Subcutaneous abdominal adipose tissue (tissue), 5 donors: ENCODE data around the gene RIT2.
"Not testable (repeated sequence)": the region's sequence is repeated elsewhere in the genome, so short reads cannot be mapped to it uniquely, and the experiment has no call there.

Experiments used
- H3K27ac ChIP-seq: one replicate; pipeline ENCODE4 v1.7.0; 2013; ENCODE audit warnings: low read depth, mild to moderate bottlenecking, inconsistent platforms, low read length, moderate library complexity
- H3K27me3 ChIP-seq, 5 donors: one replicate each; pipeline ENCODE4 v1.7.0; 2013; ENCODE audit warnings: low read length in 5 of 5, inconsistent platforms in 1 of 5; ENCODE audit not compliant: control insufficient read depth in 5 of 5, insufficient read depth in 4 of 5
- H3K36me3 ChIP-seq, 5 donors: one replicate each; pipeline ENCODE4 v1.7.0; 2013; ENCODE audit warnings: low read length in 5 of 5; ENCODE audit not compliant: control insufficient read depth in 5 of 5, insufficient read depth in 5 of 5
- H3K4me1 ChIP-seq, 5 donors: one replicate each; pipeline ENCODE4 v1.7.0; 2013; ENCODE audit warnings: low read length in 5 of 5, mild to moderate bottlenecking in 3 of 5, moderate library complexity in 1 of 5; ENCODE audit not compliant: control insufficient read depth in 5 of 5, insufficient read depth in 5 of 5
- H3K4me3 ChIP-seq, 5 donors: one replicate each; pipeline ENCODE4 v1.7.0; 2013; ENCODE audit warnings: low read length in 5 of 5, low read depth in 1 of 5
- H3K9ac ChIP-seq, 5 donors: one replicate each; pipeline ENCODE4 v1.7.0; 2013; ENCODE audit warnings: low read length in 5 of 5, mild to moderate bottlenecking in 4 of 5, moderate library complexity in 3 of 5
- H3K9me3 ChIP-seq, 5 donors: one replicate each; pipeline ENCODE4 v1.7.0; 2013; ENCODE audit warnings: low read length in 5 of 5; ENCODE audit not compliant: control insufficient read depth in 5 of 5
- donor health status: healthy.
- donor health status: healthy.
- donor health status: healthy.
- donor health status: healthy.
- donor health status: healthy.

RIT2 gene

DNA sequence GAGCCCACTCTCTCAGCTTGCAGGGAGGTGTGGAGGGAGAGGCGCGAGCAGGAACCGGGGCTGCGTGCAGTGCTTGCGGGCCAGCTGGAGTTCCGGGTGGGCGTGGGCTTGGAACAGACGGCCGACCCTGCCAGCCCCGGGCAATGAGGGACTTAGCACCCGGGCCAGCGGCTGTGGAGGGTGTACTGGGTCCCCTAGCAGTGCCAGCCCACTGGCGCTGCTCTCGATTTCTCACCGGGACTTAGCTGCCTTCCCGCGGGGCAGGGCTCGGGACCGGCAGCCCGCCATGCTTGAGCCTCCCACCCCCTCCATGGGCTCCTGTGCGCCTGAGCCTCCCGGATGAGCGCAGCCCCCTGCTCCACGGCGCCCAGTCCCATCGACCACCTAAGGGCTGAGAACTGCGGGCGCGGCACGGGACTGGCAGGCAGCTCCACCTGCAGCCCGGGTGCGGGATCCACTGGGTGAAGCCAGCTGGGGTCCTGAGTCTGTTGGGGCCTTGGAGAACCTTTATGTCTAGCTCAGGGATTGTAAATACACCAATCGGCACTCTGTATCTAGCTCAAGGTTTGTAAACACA lies 320.2 kb downstream of the RIT2 start:
- not testable (repeated sequence) for H3K4me1 ChIP-seq, H3K4me3 ChIP-seq, H3K36me3 ChIP-seq, H3K9ac ChIP-seq, H3K27ac ChIP-seq, H3K27me3 ChIP-seq, H3K9me3 ChIP-seq

DNA sequence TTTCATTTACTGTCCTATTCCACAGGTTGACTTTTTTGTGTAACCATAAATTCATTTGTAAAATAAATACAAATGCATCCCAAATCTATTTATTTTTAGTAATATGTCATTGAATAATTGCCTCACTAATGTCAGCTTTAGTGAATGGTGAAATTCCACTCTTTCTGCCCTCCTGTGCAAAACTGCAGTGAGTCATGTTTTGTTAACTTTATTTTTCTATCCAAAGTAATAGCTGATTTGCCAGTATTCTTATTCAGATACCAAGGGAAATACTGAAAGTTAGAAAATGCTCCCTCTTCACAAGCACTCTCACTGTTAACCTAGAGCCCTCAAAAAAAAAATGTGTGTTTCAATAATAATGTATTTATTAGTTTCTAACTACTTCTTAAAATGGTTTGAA lies 322.8 kb downstream of the RIT2 start:
- no peaks in the 10 kb centered on the region for H3K9me3 ChIP-seq
- no peaks in the 10 kb centered on the region for H3K36me3 ChIP-seq
- H3K27me3 ChIP-seq = no peaks in the 10 kb centered on the region
- H3K4me1 ChIP-seq = no peaks in the 10 kb centered on the region
- no peak overlapping the region for H3K27ac ChIP-seq
- H3K9ac ChIP-seq = no peak overlapping the region
- H3K4me3 ChIP-seq = no peak overlapping the region

DNA sequence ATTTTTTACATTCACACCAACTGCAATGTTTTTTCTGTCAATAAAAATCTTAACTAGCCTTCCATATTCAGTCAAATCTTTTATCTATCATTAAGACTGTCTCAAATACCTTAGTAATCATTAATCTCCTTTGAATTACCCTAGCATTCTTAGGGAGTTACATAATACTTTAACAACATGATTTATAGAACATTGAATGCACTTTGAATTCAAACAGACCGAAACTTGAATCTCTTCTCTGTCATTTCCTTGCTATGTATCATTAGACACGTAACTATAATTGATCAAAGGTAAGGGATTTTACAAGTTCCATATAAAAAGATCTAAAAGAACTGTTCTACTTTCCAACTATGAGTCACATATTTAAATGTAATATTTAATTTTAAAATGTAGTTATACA lies 330.9 kb downstream of the RIT2 start:
- Histone ChIP-seq H3K4me1 (no peaks in the 10 kb centered on the region), H3K36me3 (no peaks in the 10 kb centered on the region), H3K9me3 (no peaks in the 10 kb centered on the region), H3K27me3 (no peaks in the 10 kb centered on the region), H3K9ac (no peak overlapping the region), H3K4me3 (no peak overlapping the region), H3K27ac (no peak overlapping the region)

DNA sequence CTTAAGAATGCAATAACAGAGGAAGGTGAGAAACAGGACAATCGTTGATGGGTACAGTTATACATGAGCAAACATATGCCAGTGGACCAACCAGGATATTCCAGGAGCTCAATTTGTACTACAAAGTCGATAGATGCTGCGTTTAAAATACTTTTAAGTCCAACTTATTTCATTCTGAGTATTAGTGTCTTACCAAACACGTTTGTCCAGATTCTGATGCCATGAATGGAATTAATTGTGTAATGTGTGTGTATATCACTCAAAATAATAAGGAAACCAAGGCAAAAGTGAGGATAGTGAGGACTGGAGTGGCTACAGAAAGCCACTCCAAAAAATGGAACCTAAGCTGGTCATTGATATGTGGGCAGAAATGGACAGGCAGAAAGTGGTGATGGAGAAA lies 332.6 kb downstream of the RIT2 start:
- Histone ChIP-seq H3K9me3 (no peaks in the 10 kb centered on the region), H3K9ac (no peak overlapping the region), H3K36me3 (no peaks in the 10 kb centered on the region), H3K4me3 (no peak overlapping the region), H3K27ac (no peak overlapping the region), H3K4me1 (no peaks in the 10 kb centered on the region), H3K27me3 (no peaks in the 10 kb centered on the region)

DNA sequence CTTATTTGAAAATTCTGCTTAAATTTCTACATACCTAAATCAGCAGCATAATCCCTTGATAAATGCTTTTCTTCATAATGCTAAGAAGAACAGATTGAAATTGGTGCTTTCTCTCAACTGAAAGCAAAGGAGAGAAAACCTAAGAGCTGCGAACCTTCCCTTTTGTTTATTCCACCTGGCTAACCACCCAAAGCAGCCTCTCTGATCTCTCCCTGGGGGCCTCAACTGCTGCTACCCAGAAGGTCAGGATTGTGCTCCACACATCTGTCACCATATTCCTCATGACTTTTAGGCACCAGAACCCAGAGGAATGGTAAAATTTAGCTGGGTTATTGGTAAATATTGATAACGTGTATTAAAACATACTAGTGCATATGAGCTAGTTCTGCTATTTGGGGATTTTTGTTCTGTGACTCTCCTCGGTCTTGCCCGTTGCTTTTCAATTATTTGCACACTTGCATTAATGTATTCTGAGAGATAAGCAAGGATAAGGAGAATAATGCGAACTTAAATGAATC lies 334.1 kb downstream of the RIT2 start:
- Histone ChIP-seq H3K4me1 (no peaks in the 10 kb centered on the region), H3K4me3 (no peak overlapping the region), H3K9ac (no peak overlapping the region), H3K27ac (no peak overlapping the region), H3K9me3 (no peaks in the 10 kb centered on the region), H3K36me3 (no peaks in the 10 kb centered on the region), H3K27me3 (no peaks in the 10 kb centered on the region)

DNA sequence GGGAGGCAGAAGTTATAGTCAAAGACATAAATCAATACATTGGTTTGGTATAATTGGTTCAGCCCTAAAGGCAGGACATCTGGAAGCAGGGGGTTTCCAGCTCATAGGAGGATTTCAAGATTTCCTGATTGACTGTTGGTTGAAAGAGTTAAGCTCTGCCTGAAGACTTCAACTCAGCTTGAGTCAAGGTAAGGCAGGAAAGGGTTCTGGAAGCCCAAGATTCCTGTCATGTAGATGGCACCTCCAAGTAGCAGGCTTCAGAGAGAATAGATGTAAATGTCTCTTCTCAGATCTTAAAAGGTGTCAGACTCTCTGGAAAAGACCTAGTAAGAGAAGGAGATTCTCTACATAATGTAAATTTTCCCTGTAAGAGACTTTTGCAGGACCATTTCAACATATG lies 335.3 kb downstream of the RIT2 start:
- H3K4me3 ChIP-seq = no peak overlapping the region
- no peaks in the 10 kb centered on the region for H3K4me1 ChIP-seq
- H3K27me3 ChIP-seq = no peaks in the 10 kb centered on the region
- H3K9ac ChIP-seq = no peak overlapping the region
- no peaks in the 10 kb centered on the region for H3K9me3 ChIP-seq
- H3K36me3 ChIP-seq = no peaks in the 10 kb centered on the region
- no peak overlapping the region for H3K27ac ChIP-seq

DNA sequence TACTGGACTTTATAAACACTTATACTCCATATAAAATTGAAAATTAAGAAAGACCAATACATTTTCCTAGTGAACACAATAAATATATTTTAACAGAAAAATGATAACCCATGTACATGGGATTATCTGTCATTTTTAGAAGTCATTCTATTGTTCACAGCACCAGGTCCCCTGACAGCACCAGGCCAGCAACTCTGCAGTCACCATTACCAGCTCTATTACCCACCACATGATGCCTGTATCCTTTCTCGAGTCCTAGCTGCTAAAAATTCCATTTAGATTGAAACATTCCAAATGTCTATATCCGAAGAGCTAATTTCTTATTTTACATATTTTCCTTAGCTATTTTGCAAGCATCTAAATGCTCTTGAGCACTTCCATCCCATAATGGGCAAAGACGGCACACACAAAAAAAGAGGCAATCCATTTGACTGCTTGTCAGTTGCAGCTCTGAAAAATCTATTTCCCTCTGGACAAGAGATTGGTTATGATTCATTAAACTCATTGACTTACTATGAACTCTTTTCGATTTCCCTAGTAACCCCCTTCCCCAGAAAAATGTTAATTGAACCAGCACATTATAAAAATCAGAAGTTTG lies 336.9 kb downstream of the RIT2 start:
- H3K4me3 ChIP-seq = no peak overlapping the region

DNA sequence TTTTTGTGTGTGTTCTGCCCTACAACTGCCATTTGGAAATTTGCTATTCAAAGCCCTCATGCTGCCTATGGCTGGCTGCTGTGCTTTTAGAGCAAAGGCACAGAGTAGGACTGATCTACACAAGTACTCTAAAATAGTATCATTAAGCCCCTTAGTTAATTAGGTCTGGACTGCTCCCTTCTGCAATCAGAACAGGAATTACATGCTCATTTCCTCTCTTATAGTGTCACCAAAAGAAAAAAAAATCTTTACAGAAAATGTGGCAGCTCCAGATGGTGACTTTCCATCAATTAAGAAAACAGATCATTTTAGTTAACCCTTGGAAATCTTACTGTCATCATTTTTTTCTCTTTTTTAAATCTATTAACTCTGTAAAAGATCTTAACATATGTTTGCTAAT lies 337.5 kb downstream of the RIT2 start:
- H3K36me3 ChIP-seq = no peaks in the 10 kb centered on the region
- no peaks in the 10 kb centered on the region for H3K27me3 ChIP-seq
- no peaks in the 10 kb centered on the region for H3K4me1 ChIP-seq
- no peaks in the 10 kb centered on the region for H3K9me3 ChIP-seq
- no peak overlapping the region for H3K9ac ChIP-seq
- H3K27ac ChIP-seq = no peak overlapping the region
- H3K4me3 ChIP-seq = no peak overlapping the region

More for the DNA sequence above, 336.9 kb downstream of the RIT2 start:
- H3K9me3 ChIP-seq = no peaks in the 10 kb centered on the region
- H3K27me3 ChIP-seq = no peaks in the 10 kb centered on the region
- H3K36me3 ChIP-seq = no peaks in the 10 kb centered on the region
- H3K9ac ChIP-seq = no peak overlapping the region
- no peak overlapping the region for H3K27ac ChIP-seq
- no peaks in the 10 kb centered on the region for H3K4me1 ChIP-seq

DNA sequence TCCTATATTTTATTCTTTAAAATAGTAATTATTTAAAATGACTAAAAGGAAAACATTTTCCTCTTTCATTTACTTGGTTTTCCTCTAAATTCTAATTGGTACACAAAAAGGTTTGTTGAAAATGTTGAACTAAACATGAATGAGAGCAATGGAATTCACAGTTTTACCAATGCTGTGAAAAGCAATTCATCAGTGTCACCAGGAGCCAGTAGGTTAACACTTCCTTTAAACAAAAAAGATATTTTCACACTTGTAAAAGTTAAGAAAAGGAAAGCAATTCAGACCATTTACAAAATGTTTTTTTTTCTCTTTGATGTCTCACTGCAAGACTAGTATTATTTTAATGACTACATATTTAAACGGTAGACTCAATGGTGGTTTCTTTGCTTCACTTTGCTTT lies 341.6 kb downstream of the RIT2 start:
- H3K27ac ChIP-seq = no peak overlapping the region
- H3K4me3 ChIP-seq = no peak overlapping the region

DNA sequence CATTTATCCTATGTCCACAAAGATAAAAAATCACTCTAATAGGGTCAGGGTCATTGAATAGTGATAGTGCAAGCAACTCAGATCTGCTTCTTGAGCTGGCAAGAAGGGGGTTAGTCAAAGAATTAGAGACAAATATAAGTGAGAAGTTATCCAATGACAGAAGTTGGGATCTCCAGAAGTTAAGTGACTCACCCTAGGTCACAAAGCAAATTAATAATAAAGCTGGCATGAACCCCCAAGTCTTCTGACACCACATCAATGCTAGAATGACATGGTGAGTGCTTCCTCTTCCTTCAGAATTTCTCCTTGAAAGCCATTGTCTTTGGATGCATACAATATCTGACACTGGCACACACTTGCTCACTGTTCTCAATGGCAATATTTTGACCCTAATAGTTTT lies 343.5 kb downstream of the RIT2 start:
- Histone ChIP-seq H3K9ac (no peak overlapping the region), H3K27me3 (no peaks in the 10 kb centered on the region), H3K4me3 (no peak overlapping the region), H3K27ac (no peak overlapping the region), H3K36me3 (no peaks in the 10 kb centered on the region), H3K9me3 (peaks cover 0 to 4% (median 0%) of the 10 kb centered on the region in 5 donors), H3K4me1 (no peaks in the 10 kb centered on the region)

More for the DNA sequence above, 341.6 kb downstream of the RIT2 start:
- no peaks in the 10 kb centered on the region for H3K27me3 ChIP-seq
- no peaks in the 10 kb centered on the region for H3K4me1 ChIP-seq
- H3K36me3 ChIP-seq = no peaks in the 10 kb centered on the region
- peaks cover 0 to 4% (median 0%) of the 10 kb centered on the region in 5 donors for H3K9me3 ChIP-seq
- H3K9ac ChIP-seq = no peak overlapping the region
